DMS 273 (cell line): ENCODE data around the gene CDC37.
"Not testable (repeated sequence)": the region's sequence is repeated elsewhere in the genome, so short reads cannot be mapped to it uniquely, and the experiment has no call there.

Experiments
- DNase-seq: peaks from one replicate; lab custom pipeline; 2025; ENCODE audit not compliant: unreplicated experiment; lab: John Stamatoyannopoulos, UW

Gene CDC37

GRCh38 chr19:10419646-10420443, 16.5 kb upstream of the CDC37 start:
- DNase-seq, result peak; percentile 99

- DNase-seq, result peak; percentile 85
Measured at GRCh38 chr19:10419200-10419645, 15.9 kb upstream of the CDC37 start.

- DNase-seq, result peak; percentile 82
Measured at GRCh38 chr19:10418485-10419199, 15.3 kb upstream of the CDC37 start.

- DNase-seq, result no peak
Measured at GRCh38 chr19:10418235-10418484, 14.8 kb upstream of the CDC37 start.

GRCh38 chr19:10417541-10418234, 14.3 kb upstream of the CDC37 start:
- peak; percentile 88 for DNase-seq

GRCh38 chr19:10416380-10417257, 13.3 kb upstream of the CDC37 start:
- DNase-seq, result peak; percentile 97

GRCh38 chr19:10416083-10416379, 12.7 kb upstream of the CDC37 start:
- no peak for DNase-seq

DNA sequence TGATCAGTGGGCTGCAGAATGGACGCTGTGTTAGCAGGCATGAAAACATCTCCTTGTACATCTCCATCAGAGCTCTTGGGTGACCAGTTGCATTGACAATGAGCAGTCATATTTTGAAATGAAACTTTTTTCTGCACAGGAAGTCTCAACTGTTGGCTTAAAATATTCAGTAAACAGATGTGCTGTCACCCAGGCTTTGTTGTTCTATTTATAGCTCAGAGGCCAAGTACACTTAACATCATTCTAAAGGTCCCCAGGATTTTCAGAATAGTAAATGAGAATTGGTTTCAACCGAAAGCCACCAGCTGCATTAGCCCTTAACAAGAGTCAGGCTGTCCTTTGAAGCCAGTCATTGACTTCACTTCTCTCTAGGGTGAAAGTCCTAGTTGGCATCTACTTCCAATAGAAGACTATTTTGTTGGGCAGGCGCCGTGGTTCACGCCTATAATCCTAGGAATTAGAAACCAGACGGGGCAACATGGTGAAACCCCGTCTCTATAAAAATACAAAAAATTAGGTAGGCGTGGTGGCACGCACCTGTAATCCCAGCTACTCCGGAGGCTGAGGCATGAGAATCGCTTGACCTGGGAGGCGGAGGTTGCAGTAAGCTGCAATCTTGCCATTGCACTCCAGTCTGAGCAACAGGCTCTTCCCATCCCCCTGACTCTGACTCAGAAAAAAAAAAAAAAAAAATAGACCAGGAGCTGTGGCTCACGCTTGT, 9.1 kb upstream of the CDC37 start:
- DNase-seq, result no peak

DNA sequence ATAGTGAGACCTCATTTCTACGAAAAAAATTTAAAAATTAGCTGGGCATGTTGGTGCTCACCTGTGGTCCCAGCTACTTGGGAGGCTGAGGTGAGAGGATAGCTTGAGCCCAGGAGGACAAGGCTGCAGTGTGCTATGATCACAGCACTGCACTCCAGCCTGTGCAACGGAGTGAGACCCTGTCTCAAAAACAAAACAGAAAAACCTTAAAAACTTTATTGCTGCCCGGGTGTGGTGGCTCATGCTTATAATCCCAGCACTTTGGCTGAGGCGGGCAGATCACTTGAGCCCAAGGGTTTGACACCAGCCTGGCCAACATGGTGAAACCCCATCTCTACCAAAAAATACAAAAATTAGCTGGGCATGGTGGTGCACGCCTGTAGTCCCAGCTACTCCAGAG, 7.9 kb upstream of the CDC37 start:
- DNase-seq, result not testable (repeated sequence)

DNA sequence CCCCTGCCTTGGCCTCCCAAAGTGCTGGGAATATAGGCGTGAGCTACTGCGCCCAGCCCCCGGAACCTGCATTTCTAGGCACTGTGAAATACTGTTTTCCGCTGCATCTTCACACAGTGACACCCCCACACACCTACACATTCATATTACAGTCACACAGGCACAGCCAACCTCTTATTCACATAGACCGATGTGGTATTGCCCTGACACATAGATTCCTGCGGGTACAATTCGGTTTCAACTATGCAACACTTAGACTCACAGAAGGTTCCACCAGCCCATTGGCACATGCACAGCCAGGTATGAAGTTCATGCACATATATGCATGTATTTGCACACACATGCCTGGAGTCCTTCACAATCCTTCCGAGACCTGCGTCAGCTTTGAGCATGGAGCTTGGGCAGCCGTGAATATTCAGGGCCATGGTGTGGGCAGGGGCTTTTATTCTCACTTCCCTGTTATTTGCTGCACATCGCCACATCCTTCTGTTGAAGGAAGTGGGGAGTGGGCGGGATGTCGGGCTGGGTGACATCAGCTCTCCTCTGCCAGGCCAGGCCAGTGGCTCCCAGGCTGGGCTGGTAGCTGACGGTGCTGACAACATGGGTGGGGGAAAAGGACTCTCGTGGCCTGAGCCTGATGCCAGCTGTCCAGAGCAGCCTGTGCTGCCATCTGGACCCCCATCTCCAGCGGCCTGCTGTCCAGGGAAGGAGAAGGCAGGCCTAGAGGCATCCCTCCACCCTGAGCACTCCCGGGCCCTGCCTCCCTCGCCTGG, 5.4 kb upstream of the CDC37 start:
- DNase-seq, result peak; percentile 80

DNA sequence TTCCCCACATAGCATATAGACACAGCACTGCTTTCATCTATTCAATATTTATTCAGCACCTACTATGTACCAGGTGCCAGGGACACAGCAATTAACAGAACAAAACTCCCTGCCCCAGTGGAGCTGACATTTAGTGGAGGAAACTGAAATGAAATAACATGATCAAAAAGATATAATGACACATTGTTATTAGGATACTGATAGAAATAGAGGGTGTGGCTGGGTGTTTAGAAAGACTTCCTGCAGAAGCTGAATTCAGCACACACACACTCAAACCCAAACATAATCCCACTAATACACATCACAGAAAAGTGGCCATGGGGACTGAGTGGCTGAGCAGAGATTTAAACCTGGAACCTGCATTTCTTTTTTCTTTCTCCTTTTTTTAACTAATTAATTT, 3.8 kb upstream of the CDC37 start:
- DNase-seq, result no peak

DNA sequence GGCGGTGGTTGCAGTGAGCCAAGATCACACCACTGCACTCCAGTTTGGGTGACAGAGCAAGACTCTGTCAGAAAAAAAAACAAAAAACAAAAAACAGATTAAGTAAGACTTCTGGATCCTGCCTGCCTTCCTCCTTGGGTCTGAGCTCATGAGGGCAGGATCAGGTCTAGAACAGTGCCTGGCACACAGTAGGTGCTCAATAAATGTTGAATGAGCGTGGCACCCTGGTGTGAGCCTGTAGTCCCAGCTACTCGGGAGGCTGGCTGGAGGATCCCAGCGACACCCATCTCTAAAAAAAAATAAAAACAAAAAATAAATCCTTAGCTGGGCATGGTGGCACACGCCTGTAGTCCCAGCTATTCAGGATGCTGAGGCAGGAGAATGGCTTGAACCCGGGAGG, 2.8 kb upstream of the CDC37 start:
- DNase-seq, result no peak

DNA sequence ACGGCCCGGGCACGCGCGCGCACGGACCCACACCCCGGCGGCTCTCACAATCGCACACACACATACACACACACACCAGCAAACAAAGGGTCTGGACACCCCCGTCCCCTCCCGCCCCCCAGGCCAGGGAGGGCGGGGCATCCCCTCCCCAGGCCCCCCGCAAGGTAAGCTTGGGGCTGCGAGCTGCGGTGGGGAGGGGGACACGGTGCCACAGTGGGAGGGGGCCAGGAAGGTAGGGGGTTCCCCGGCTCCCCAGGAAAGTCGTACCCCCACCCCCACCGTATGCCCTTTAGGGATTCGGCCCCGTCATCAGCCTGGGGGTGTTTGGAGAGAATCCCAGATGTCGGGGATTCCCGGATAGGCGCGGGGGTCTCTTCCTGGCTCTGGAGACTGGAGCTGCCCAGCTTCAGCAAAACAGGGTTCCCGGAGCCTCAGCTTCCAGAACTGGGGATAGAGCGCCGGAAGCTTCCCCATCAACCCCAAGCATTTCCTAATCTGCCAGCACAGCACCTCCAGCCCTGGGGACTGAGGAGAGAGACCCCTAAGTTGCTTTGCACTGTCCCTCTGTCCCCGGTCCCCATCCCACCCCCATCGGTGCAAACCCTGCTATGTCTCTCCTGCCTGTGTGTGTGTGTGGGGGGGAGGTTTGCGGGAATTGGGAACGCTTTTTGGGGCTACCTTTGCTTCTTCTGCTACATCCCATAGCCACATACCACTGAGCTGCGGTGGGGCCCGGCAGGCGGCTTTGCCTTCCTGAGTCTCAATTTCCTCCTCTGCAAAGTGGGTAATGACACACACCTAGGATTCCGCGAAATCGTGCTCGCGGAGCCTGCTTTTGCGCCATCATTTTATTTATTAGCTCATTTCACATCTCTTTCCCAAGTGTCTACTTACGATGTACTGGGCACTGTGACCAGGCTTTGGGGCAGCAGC, 1.8 kb upstream of the CDC37 start:
- peak; percentile 55 for DNase-seq

GRCh38 chr19:10402441-10403038, 802 bp downstream of the CDC37 start:
- peak; percentile 75 for DNase-seq

- DNase-seq, result no peak
Measured at GRCh38 chr19:10399878-10400277, 3.5 kb downstream of the CDC37 start.

- DNase-seq, result not testable (repeated sequence)
Measured at GRCh38 chr19:10399340-10399739, 4.0 kb downstream of the CDC37 start.

DNA sequence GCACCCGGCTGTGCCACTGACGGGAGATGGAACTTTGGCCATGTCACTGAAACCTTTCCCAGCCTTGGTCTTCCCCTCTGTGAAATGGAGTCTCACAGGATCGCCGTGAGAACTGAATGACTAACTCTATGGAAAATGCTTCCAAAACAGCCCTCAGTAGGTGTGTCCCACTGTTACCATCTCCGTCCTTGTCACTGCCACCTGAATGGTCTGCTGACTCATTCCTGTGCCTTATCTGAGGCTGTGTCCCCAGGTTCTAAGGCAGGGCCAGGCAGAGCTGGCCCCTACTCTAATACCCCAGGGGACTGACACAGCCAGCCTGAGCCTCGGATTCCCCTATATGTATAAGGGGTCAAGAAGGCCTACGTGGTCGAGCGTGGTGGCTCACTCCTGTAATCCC, 4.5 kb downstream of the CDC37 start:
- DNase-seq, result no peak

DNA sequence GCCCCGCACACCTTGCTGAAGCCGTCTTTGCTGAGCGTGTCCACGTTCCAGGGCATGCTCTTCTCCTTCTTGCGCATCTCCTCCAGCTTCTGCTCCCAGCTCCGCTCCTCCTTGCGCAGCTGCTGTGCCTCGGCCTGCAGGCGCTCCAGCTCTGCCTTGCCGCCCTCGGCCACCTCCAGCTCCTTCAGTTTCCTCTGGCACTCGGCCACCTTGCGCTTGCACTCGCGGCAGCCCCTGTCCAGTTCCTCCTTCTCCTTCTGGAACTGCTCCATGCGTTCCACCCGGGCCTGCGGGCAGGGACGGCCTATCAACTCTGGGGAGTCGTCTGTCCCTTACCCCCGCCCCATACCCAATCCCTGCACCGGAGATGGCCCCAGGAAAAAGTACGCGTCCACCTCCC, 7.4 kb downstream of the CDC37 start:
- no peak for DNase-seq
